Cerebellar nuclear complex (tissue), 1 donor: ENCODE data around the gene MAFG.

ENCODE experiments used
- DNase-seq, 2 experiments: peaks; one replicate each; lab custom pipeline; 2025; lab: John Stamatoyannopoulos, UW

Gene MAFG

DNA sequence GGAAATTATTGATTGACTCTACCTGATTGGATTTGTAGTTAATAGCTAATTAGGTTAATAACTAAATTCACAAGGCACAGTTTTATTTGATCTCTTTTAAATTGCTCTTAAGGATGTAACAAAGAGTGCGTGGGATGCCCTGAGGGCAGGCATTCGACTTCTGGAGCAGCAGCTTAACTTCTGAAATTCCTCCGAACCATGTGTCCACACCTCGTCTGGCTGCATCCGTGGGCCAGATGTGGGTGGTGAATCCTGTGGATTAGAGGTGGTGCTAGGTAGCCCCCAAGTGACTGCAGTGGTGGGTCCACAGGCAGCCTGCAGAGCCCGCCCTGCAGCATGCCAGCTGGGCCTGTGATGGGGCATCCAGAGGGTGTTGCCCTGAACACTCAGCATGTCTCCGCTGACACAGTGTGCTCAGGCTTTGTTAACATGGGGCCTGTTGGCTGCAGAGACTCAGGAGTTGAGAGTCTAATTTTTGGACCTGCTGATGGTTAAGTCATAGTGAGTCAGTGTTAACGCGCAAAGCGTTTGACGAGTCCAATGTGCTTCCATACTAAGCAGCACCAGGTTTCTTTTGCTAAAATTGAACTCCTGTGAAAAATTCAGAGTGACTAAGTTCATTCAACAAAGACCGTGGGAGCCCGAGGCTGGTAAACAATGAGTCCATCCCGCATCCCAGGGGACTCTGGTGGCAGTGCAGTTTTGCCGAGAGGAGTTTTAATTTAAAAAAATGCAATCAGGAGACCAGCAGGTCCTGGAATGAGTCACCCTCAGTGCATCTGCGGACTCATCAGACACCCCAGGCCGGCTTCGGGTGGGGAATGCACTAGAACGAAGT, 29.3 kb downstream of the MAFG start:
- no peak for DNase-seq

GRCh38 chr17:81895400-81895799, 32.1 kb downstream of the MAFG start:
- no peak for DNase-seq

GRCh38 chr17:81891303-81891552, 36.3 kb downstream of the MAFG start:
- DNase-seq = no peak

DNA sequence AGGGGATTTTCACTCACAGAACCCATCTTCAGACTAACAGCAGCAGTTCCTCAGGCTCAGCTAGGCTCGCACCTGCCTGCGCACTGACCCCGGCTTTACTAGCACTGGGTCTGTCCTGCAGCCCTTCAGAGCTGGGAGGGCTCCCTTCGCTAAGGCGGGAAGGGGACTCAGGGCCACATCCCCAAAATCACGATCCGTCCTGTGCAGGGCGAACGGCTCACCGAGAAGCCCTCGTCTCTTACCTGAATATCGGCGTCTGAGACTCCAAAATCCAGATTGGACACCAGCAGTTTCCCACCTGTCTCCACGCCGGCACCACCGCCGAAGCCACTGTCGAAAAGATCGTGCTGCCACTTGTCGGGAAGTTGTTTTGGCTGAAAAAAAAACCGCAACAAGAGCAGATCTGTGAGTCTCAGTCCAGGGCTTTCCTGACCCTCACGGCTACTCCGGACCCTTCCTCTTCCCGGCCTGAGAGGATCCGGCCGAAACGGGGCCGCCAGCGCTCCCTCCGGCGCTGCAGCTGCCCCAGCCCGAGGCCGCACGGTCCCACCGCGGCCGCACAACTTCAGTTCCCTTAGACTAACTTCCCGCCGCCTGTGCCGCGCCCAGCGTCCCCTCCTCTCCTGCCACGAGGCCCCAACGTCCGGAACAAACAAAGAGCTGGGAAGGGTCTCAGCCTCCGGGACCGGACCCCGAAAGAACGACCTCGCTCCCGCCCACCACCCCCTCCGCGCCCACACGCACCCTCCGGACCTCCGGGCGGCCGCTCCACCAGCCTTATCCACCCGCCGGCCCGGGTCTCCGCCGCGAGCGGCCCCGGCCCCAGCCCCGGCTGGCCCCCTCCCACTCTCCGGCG, 36.9 kb downstream of the MAFG start:
- no peak for DNase-seq

DNA sequence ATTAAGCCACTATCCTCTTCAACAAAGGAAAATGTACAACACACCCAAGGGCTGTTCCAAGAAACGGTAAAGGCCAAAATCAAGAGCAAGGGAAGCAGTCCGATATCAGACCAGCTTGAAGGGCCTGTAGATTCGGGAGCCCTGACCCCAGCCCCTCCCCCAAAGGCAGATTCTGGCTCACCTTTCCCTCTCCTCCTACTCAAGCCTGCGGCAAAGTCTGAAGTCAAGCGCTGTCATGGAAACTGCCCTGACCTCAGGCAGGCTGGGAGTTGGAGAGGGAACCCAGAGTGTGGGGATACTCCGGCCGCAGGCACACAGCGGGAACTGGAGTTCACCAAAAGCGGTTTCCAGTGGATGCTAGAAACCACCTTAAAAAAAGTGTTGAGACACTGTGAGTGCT, 37.9 kb downstream of the MAFG start:
- DNase-seq = no peak

GRCh38 chr17:81888988-81889595, 38.4 kb downstream of the MAFG start:
- DNase-seq = no peak

DNA sequence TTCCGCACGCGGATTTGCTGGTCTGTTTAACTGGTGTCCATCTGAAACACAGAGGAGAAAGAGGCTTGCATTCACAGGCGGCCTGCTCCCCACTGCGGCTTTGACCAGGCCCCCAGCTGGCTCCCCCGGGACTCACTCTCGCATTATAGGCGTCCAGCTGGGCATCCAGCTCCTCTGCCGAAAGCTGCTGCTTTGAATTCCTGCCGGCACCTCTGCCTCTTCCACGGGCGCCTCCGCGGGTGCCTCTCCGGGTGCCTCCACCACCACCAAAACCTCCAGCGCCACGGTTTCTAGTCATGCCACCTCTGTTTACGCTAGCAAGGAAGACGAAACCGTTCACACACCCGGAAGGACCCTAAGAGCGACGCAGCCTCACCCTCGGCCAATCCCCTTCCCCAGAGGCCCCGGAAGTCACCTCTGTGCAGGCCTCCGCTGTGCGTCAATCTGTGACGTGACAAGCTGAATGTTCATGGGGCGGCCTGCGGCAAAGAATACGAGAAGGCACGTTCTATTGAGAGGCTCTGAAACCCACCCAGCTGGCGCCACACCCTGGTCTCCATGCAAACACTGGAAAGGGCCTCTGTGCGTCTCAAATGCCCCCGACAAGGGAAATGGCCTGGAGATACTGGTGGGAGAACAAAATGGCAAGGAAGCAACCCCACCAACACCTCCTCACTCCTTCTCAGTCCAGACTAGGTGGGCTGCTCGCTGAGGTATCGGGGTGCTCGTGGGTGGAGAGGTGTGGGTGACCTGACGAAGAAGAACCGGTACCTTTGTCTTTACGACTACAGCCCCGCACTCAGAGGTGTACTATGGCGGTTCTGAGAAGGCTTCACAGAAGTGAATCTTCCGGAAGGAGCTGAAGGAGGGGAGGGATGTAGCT, 39.2 kb downstream of the MAFG start:
- DNase-seq = no peak

DNA sequence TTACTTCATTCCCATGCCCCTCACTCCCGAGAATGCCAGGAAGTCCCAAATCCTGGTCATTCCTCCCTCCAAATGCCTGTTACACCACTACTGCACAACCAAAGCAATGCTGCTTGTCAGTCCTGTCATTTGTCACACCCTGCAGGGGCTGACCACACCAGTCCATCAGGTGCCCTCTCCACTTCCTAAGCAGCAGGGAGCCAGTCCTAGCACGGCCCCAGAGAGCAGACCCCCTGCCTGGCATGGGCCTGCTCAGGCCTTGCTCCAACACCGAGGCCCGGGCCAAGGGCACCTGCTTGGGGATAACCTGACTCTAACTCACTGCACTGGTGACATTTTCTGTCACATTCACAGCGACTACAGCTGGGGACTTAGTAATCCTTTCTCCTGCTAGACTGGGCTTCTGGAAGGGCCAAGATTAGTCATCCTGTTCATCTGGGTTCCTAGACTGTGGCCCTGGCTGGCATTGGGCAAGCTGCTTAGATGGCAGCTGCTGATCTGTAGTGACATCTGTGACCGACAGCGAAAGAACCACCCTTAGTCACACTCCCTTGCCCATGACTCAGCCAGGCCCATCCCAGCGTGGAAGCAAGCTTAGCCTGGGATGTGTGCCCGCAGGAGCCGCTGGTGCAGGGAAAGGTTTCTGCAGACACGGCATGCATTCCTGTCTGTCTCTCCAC, 41.5 kb downstream of the MAFG start:
- DNase-seq = no peak

GRCh38 chr17:81885454-81885853, 42.1 kb downstream of the MAFG start:
- DNase-seq = no peak

GRCh38 chr17:81884968-81885367, 42.6 kb downstream of the MAFG start:
- no peak for DNase-seq

DNA sequence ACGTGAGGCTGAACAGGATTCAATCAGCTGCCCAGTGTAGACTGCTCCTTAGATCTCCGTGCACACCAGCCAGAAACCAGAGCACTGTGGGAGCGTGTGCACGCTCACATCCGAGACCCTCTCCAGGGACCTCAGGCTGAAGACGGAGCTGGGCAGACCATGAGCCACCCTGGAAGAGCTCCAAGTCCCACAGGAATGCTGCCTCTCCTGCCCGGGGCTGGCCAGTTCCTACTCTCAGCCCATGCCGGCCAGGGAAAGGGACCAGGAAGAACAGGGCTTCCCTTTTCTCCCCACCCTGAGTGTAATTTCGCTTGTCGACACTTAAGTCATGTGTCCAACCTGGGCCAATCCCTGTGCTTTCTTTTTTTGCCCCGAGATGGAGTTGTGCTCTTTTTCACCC, 43.0 kb downstream of the MAFG start:
- no peak for DNase-seq

GRCh38 chr17:81879121-81879520, 48.4 kb downstream of the MAFG start:
- no peak for DNase-seq

DNA sequence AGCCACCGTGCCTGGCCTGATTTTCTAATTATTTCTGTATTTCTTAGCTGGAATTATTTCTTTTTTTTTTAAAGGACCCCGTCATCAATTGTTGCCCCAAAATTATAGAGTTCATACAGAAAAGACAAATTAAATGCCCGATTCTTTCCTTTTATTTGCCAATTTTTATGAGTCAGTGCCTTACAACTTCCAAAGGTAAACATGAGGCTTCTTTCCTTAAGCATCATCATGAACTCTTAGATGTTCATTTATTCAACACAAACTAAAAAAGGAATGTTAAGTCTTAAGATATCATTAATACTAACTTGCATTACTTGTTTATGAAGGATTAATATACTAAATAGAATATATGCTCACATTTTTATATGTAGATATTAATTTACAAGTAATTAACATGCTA, 49.2 kb downstream of the MAFG start:
- DNase-seq = no peak

DNA sequence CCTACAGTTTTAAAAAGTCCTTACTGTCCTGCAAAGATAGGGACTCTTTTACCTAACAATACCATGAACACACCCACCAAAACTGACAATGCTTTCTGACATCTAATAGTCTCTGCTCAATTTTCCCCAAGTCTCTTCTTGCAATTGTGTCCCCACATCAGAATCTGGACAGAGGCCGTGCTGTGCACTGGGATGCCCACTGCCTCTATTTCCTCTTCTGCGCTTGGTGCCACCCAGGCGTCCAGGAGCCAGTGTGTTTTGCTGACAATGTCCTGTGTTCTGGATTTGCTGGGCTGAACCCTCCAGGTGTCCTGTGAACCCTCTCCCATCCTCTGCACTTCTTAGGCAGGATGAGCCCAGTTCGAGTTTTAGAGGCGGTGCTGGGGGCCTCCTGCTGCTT, 50.0 kb downstream of the MAFG start:
- no peak for DNase-seq

GRCh38 chr17:81871387-81872230, 55.9 kb downstream of the MAFG start:
- peak in 1 of 2 experiments; percentile 40 for DNase-seq

- DNase-seq = no peak
Measured at GRCh38 chr17:81870981-81871386, 56.6 kb downstream of the MAFG start, which contains the start of gene ARHGDIA. Gene ARHGDIA, minus strand, starts transcription at chr17:81871337. Its CDS starts 1,407 bp downstream, at chr17:81869930.

- no peak for DNase-seq
Measured at GRCh38 chr17:81870131-81870980, 57.2 kb downstream of the MAFG start.

DNA sequence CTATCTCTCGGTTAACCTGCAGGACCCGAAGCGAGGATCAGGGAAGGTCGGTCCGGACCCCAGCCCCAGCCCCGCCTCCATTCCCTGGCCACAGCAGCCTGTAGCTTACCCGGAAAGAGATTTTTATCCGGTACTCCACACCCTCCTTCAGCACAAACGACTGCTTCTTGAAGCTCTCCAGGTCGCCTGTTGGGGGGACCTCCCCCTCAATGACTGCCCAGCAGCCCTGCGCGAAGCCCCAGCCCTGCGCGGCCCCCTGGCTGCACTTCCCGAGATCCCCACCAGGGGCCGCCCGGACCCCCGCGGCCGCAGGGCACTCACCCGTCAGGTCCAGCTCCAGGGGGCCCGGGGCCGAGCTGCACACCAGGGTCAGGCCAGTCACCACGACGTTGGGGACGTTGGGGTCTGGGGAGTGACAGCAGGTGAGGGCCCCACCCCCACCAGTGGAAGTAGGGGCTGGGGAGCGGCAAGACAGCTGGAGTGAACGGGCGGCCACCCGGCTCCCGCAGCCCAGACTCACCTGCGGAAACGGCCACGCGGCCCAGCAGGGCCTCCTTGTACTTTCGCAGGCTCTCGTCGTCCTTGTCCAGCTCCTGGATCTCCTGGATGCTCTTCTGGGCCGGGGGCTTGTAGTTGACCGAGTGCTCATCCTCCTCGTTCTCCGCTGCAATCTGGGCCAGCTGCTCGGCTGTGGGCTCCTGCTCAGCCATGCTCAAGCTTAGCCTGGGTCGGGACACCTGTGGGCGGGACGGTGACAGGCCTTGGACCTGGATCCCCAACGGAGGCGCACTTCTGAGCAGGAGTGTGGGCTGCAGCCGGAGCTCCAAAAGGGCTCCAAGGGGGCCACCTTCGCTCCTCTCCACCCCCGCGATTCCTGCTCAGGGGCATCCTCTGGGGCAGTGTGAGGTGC, 58.1 kb downstream of the MAFG start:
- no peak for DNase-seq
